HepG2 (cell line): ENCODE results near the gene PODXL. TPM values are rescaled to one million over a fixed set of nuclear protein-coding genes. Genes with fewer than 3 reads are reported as not detected.

Experiments used
- ATAC-seq: fragments of 200-7000 bp; cut with Tn5 transposase; 3 replicates; pipeline ENCODE4 v1.9.1; 2020; ENCODE audit warnings: mild to moderate bottlenecking, moderate library complexity
- BruUV-seq: library from RNA; stranded (reverse); fragments of 400-500 nt; replicated peaks from 2 replicates; lab custom pipeline; 2021; lab: Mats Ljungman, UMichigan
- CTCF ChIA-PET: fragments of 300-600 bp; formaldehyde crosslinking; extraction: SDS; loops from one replicate; lab custom pipeline; 2021; ENCODE audit warnings: low total read pairs, inconsistent platforms, low intra/inter-chr PET ratio; lab: Yijun Ruan, JAX
- POLR2A ChIA-PET: fragments of 350-600 bp; sonication (Branson Sonifier 250); formaldehyde crosslinking; loops from one replicate; lab custom pipeline; 2020; ENCODE audit warnings: antibody characterized with exemption, inconsistent platforms; lab: Yijun Ruan, JAX
- DNase-seq: peaks from one replicate; pipeline ENCODE4 v3.0.0-alpha.2; 2015; ENCODE audit warnings: low spot score
- FAIRE-seq: peaks from 3 replicates; lab custom pipeline; 2011; peaks lifted over from hg19 to GRCh38; lab: Jason Lieb, UNC
- H2AFZ ChIP-seq: one replicate; pipeline ENCODE4 v1.6.1; 2011; ENCODE audit warnings: low read length, inconsistent platforms
- H3K27ac ChIP-seq: fragments of 300-600 bp; 3 replicates; pipeline ENCODE4 v1.8.0; 2011; ENCODE audit warnings: mixed run types, mild to moderate bottlenecking, mixed read lengths, low read length, inconsistent platforms; ENCODE audit not compliant: insufficient read depth; ENCODE audit errors: extremely low read length
- H3K27me3 ChIP-seq, 2 experiments: fragments of 200-600 bp in 1 of 2; 2 replicates in 1 of 2; 3 replicates in 1 of 2; pipeline versions ENCODE4 v1.6.0 to v1.8.0; 2011; ENCODE audit warnings: low read length in 2 of 2, mild to moderate bottlenecking in 2 of 2, moderate library complexity in 2 of 2, inconsistent platforms in 1 of 2; ENCODE audit not compliant: insufficient read depth in 2 of 2, control insufficient read depth in 1 of 2
- H3K36me3 ChIP-seq, 2 experiments: fragments of 200-600 bp in 1 of 2; replicated peaks in 1 of 2; 2 replicates in 1 of 2; 3 replicates in 1 of 2; pipeline versions ENCODE4 v1.5.1 to v1.8.0; 2011; ENCODE audit warnings: low read length in 2 of 2, inconsistent platforms in 1 of 2; ENCODE audit not compliant: insufficient read depth in 2 of 2, control insufficient read depth in 1 of 2
- H3K4me1 ChIP-seq: 2 replicates; pipeline ENCODE4 v1.5.1; 2012; ENCODE audit warnings: low read length, inconsistent platforms; ENCODE audit not compliant: insufficient read depth
- H3K4me2 ChIP-seq: 2 replicates; pipeline ENCODE4 v1.6.0; 2011; ENCODE audit warnings: low read depth, low read length, inconsistent platforms
- H3K4me3 ChIP-seq, 3 experiments: fragments of 200-600 bp in 1 of 3; sonication (generic), shearing (Covaris generic) in 1 of 3; replicated peaks in 1 of 3; 2 replicates each; pipeline ENCODE4 v1.5.1; 2011 to 2016; ENCODE audit warnings: low read length in 3 of 3, inconsistent platforms in 2 of 3, low read depth in 2 of 3, mild to moderate bottlenecking in 2 of 3, control low read depth in 1 of 3, mixed read lengths in 1 of 3; ENCODE audit not compliant: insufficient read depth in 1 of 3
- H3K79me2 ChIP-seq: one replicate; pipeline ENCODE4 v1.6.1; 2011; ENCODE audit warnings: low read length, inconsistent platforms; ENCODE audit not compliant: insufficient read depth
- H3K9ac ChIP-seq: 2 replicates; pipeline ENCODE4 v1.6.0; 2011; ENCODE audit warnings: mild to moderate bottlenecking, low read depth, low read length, inconsistent platforms; ENCODE audit not compliant: insufficient read depth
- H3K9me3 ChIP-seq: 2 replicates; pipeline ENCODE4 v1.5.1; 2012; ENCODE audit warnings: mild to moderate bottlenecking, low read length
- H4K20me1 ChIP-seq: 2 replicates; pipeline ENCODE4 v1.6.0; 2011; ENCODE audit warnings: inconsistent platforms, mild to moderate bottlenecking, low read length, moderate library complexity; ENCODE audit not compliant: insufficient read depth
- DBP ChIP-seq: sonication (generic); formaldehyde crosslinking; IDR thresholded peaks from 2 replicates; pipeline ENCODE4 v1.4.0; 2020; ENCODE audit warnings: missing genetic modification reagents; ENCODE audit errors: not compliant biosample characterization
- GTF3A ChIP-seq: sonication (generic); formaldehyde crosslinking; conservative IDR thresholded peaks from 2 replicates; pipeline ENCODE4 v1.4.0; 2020; ENCODE audit warnings: mild to moderate bottlenecking, missing genetic modification reagents
- HIVEP1 ChIP-seq: sonication (generic); formaldehyde crosslinking; IDR thresholded peaks from 2 replicates; pipeline ENCODE4 v1.4.0; 2020; ENCODE audit warnings: mild to moderate bottlenecking, missing genetic modification reagents
- PTBP1 ChIP-seq: fragments of 200-400 bp; formaldehyde crosslinking; IDR thresholded peaks from 2 replicates; pipeline ENCODE4 v1.6.1; 2018; ENCODE audit warnings: low read length, low read depth; ENCODE audit not compliant: poor library complexity, severe bottlenecking
- RARG ChIP-seq: sonication (generic); formaldehyde crosslinking; IDR thresholded peaks from 2 replicates; pipeline ENCODE4 v1.4.0; 2020; ENCODE audit warnings: low read depth, mild to moderate bottlenecking, missing genetic modification reagents
- USF2 ChIP-seq, 2 experiments: sonication (generic) in 1 of 2; formaldehyde crosslinking in 1 of 2; IDR thresholded peaks; 2 replicates each; pipeline versions ENCODE4 v1.5.1 to v1.6.1; 2011 to 2020; ENCODE audit warnings: borderline replicate concordance in 1 of 2, low read depth in 1 of 2, low read length in 1 of 2, mild to moderate bottlenecking in 1 of 2, missing genetic modification reagents in 1 of 2, moderate library complexity in 1 of 2
- ZNF232 ChIP-seq: sonication (generic); formaldehyde crosslinking; IDR thresholded peaks from 2 replicates; pipeline ENCODE4 v1.4.0; 2020; ENCODE audit warnings: missing genetic modification reagents, borderline replicate concordance
- ZNF75D ChIP-seq: sonication (generic); formaldehyde crosslinking; IDR thresholded peaks from 2 replicates; pipeline ENCODE4 v1.8.1; 2023; ENCODE audit warnings: missing genetic modification reagents, mild to moderate bottlenecking, borderline replicate concordance
- ZSCAN29 ChIP-seq: sonication (generic); formaldehyde crosslinking; conservative IDR thresholded peaks from 2 replicates; pipeline ENCODE4 v1.4.0; 2020; ENCODE audit warnings: mild to moderate bottlenecking, missing genetic modification reagents
- WGBS: methylation state at CpG from one replicate; pipeline ENCODE4 v1.1.6; 2017; ENCODE audit warnings: low lambda C conversion rate; 5-methylcytosine and 5-hydroxymethylcytosine counted together
- in situ Hi-C: cut with HindIII; loops from 2 replicates; pipeline ENCODE4 v1.10.0; 2017; ENCODE audit warnings: low pct_unique_long_range_greater_than_20kb; ENCODE audit not compliant: extremely low pct_ligation_motif_present
- intact Hi-C: fragments of 100-400 bp; cut with micrococcal nuclease; formaldehyde crosslinking; loops from one replicate; pipeline ENCODE4 v1.10.0; 2022; ENCODE audit not compliant: unreplicated experiment
- polyA plus RNA-seq, 8 experiments: library from polyadenylated mRNA; depleted of rRNA in 3 of 8; stranded (reverse) in 7 of 8; unstranded in 1 of 8; fragments of >200 nt; fragmentation: Illumina TruSeq in 4 of 8; extraction: Trizol in 4 of 8; gene quantifications; 2 replicates each; pipeline versions ENCODE4 v1.2.1 to v1.2.3, GENCODE V29; 2011 to 2016; ENCODE audit warnings: low read depth in 4 of 8, missing spikeins in 1 of 8, mixed read lengths in 1 of 8; ENCODE audit not compliant: insufficient read depth in 1 of 8
- total RNA-seq, 5 experiments: library from RNA; depleted of rRNA; stranded (reverse); fragments of >200 nt; fragmentation: Illumina TruSeq; extraction: Trizol; gene quantifications; 2 replicates each; pipeline ENCODE4 v1.2.3, GENCODE V29; 2016; ENCODE audit warnings: low read depth in 1 of 5
- TF ChIP-seq, protein P1 (sequence below): sonication (generic); formaldehyde crosslinking; IDR thresholded peaks from 2 replicates; pipeline ENCODE4 v1.9.0; 2021; ENCODE audit warnings: missing genetic modification reagents, borderline replicate concordance
- TF ChIP-seq, protein P2 (sequence below): sonication (generic); formaldehyde crosslinking; IDR thresholded peaks from 2 replicates; pipeline ENCODE4 v1.4.0; 2020; ENCODE audit warnings: missing genetic modification reagents, borderline replicate concordance

PODXL gene
- total and polyA plus RNA-seq, 2 of the 13 experiments (the other 11 are each of a cell fraction or from before 2014, with no cell fraction given): 0.22 to 0.54 TPM

- DNase-seq: no peak
- H3K36me3 ChIP-seq: no peaks in the 10 kb centered on the region
- WGBS: 61% methylated on average over 8 of the region's 8 CpGs
- no peak overlapping the region for H3K4me3 ChIP-seq
- no peak overlapping the region for H2AFZ ChIP-seq
- ChIA-PET CTCF (no interaction called here), POLR2A (no interaction called here)
- peaks cover 23% of the 10 kb centered on the region for H3K4me1 ChIP-seq
- no peak overlapping the region for H3K4me2 ChIP-seq
- peaks cover 4 to 10% of the 10 kb centered on the region in 2 experiments; a peak in 3 of 5 replicates for H3K27me3 ChIP-seq
- no peaks in the 10 kb centered on the region for H4K20me1 ChIP-seq
- no peaks in the 10 kb centered on the region for H3K79me2 ChIP-seq
- no peak overlapping the region for H3K9ac ChIP-seq
- intact Hi-C loops (no loop called here), in situ Hi-C loops (loop anchor here (5.0 kb wide), 1 partner anchor 110 kb away; no protein-coding TSS in a partner anchor)
- no peak overlapping the region for H3K27ac ChIP-seq
- no peak for FAIRE-seq
- TF ChIP-seq GTF3A (no peak), ZNF232 (no peak), ZNF75D (CRISPR knock-in tag) (no peak), USF2 (IDR thresholded peaks at IDR 0.05; ENCODE audit: low read depth, low read length) (no peak), USF2 (CRISPR knock-in tag; IDR thresholded peaks at IDR 0.05; ENCODE audit: borderline replicate concordance) (no peak), ZSCAN29 (CRISPR knock-in tag) (no peak), RARG (CRISPR knock-in tag) (no peak), HIVEP1 (CRISPR knock-in tag) (no peak), PTBP1 (no peak), DBP (no peak)
- TF ChIP-seq, protein P1, sequence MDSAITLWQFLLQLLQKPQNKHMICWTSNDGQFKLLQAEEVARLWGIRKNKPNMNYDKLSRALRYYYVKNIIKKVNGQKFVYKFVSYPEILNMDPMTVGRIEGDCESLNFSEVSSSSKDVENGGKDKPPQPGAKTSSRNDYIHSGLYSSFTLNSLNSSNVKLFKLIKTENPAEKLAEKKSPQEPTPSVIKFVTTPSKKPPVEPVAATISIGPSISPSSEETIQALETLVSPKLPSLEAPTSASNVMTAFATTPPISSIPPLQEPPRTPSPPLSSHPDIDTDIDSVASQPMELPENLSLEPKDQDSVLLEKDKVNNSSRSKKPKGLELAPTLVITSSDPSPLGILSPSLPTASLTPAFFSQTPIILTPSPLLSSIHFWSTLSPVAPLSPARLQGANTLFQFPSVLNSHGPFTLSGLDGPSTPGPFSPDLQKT (CRISPR knock-in tag): no peak
- TF ChIP-seq, protein P2, sequence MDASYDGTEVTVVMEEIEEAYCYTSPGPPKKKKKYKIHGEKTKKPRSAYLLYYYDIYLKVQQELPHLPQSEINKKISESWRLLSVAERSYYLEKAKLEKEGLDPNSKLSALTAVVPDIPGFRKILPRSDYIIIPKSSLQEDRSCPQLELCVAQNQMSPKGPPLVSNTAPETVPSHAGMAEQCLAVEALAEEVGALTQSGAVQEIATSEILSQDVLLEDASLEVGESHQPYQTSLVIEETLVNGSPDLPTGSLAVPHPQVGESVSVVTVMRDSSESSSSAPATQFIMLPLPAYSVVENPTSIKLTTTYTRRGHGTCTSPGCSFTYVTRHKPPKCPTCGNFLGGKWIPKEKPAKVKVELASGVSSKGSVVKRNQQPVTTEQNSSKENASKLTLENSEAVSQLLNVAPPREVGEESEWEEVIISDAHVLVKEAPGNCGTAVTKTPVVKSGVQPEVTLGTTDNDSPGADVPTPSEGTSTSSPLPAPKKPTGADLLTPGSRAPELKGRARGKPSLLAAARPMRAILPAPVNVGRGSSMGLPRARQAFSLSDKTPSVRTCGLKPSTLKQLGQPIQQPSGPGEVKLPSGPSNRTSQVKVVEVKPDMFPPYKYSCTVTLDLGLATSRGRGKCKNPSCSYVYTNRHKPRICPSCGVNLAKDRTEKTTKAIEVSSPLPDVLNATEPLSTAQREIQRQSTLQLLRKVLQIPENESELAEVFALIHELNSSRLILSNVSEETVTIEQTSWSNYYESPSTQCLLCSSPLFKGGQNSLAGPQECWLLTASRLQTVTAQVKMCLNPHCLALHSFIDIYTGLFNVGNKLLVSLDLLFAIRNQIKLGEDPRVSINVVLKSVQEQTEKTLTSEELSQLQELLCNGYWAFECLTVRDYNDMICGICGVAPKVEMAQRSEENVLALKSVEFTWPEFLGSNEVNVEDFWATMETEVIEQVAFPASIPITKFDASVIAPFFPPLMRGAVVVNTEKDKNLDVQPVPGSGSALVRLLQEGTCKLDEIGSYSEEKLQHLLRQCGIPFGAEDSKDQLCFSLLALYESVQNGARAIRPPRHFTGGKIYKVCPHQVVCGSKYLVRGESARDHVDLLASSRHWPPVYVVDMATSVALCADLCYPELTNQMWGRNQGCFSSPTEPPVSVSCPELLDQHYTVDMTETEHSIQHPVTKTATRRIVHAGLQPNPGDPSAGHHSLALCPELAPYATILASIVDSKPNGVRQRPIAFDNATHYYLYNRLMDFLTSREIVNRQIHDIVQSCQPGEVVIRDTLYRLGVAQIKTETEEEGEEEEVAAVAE: no peak
- TF ChIP-seq, all 625 proteins: peak for 0
- BruUV-seq: no TSS peak
- no peak for ATAC-seq
- no peaks in the 10 kb centered on the region for H3K9me3 ChIP-seq
These were observed 8.8 kb downstream of the PODXL start for GRCh38 chr7:131547589-131547988.
